GM19467 (cell line): ENCODE data around the gene OR13J1.

ENCODE experiments used
- ATAC-seq: cut with Tn5 transposase; IDR thresholded peaks from one replicate; pipeline ENCODE4 v1.9.1; 2021; ENCODE audit warnings: mild to moderate bottlenecking, moderate library complexity; ENCODE audit not compliant: unreplicated experiment

OR13J1 gene

GRCh38 chr9:35835216-35835632 is 35.0 kb downstream of the OR13J1 start:
- no peak for ATAC-seq

- no peak for ATAC-seq
Observed at GRCh38 chr9:35834260-35835215, 35.7 kb downstream of the OR13J1 start.

- ATAC-seq = no peak
Observed at GRCh38 chr9:35832814-35833213, 37.4 kb downstream of the OR13J1 start.

DNA sequence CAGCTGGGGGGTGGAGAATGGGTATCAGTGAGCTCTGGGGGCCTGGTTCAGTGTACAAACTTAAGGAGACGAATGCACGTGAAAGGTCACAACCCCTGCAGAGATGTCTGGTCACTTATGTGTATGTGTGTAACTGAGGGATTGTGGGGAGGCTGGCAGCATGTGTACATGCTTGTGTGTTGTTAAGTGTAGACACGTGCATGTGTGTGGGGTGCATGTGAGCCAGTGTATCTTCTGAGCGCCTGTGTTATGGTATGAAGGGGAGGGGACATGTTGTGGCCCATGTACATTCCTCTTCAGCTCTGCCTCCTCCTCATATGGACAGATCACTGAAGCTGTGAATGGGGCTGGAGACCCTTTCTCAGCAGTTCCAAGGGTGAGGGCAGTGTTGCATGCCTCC is 39.2 kb downstream of the OR13J1 start:
- ATAC-seq = no peak

GRCh38 chr9:35829764-35830096 is 40.5 kb downstream of the OR13J1 start:
- no peak for ATAC-seq

- ATAC-seq = peak; percentile 64
Observed at GRCh38 chr9:35829084-35829763, 41.0 kb downstream of the OR13J1 start, which contains the start of gene TMEM8B. Gene TMEM8B, plus strand, starts transcription at chr9:35829228. Its CDS starts 220 bp downstream, at chr9:35829448.

DNA sequence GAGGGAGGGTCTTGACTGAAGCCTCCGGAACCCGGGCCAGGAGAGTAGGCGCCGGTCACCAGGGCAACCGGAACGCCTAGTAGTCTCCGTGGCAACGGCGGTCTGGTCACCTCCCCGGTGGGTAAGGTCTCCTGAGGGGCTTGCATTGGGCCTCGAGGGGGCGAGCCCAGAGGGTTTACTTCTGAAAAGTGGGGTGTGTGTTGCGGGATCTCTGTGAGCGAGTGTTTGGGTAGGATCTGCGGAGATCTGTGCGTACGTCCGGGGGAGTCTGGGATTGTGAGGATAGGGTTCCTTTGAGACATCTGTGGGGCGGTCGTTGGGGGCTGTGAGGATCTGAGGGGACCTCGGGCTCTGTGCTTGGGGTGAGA is 41.5 kb downstream of the OR13J1 start, which contains the start of gene FAM221B:
FAM221B (minus strand) TSS at position 17 of the 368 bp plus-strand sequence. CDS start 2,571 bp downstream, outside the sequence.
- no peak for ATAC-seq

- no peak for ATAC-seq
Observed at GRCh38 chr9:35827486-35827885, 42.7 kb downstream of the OR13J1 start.

- ATAC-seq = peak; percentile 47
Observed at GRCh38 chr9:35826071-35826701, 44.0 kb downstream of the OR13J1 start.

GRCh38 chr9:35822926-35823325 is 47.3 kb downstream of the OR13J1 start:
- ATAC-seq = no peak

DNA sequence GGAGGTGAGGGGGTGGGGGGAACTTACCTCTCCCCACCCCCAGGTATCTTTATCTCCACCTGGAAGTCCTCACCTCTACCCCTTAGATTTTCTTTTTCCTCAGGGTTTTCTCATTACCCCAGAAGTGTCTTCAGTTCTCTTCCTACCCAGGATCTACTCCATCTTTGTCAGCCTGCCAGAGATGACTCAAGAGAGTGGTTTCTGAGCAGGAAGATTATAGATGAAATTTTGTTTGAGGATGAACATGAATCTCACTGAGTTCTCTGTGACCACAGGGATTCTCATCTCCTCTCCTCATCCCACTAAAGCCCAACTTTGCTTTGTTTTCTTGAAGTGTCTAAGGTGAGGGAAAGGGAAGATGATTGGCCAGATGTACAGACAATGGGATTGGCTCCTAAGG is 50.1 kb downstream of the OR13J1 start:
- no peak for ATAC-seq
